Endothelial cell (in vitro differentiated cells): Measurements from ENCODE around the gene C5orf22. TPM values are rescaled to one million over a fixed set of nuclear protein-coding genes. Genes with fewer than 3 reads are reported as not detected.

Experiments used
- DNase-seq: peaks from one replicate; pipeline ENCODE4 v3.0.0; 2021; ENCODE audit warnings: low spot score
- H3K27ac Mint-ChIP-seq: one replicate; pipeline ENCODE4 v1.8.0; 2021; ENCODE audit warnings: mixed read lengths, inconsistent platforms; ENCODE audit not compliant: unreplicated experiment
- H3K27me3 Mint-ChIP-seq: one replicate; pipeline ENCODE4 v1.8.0; 2021; ENCODE audit warnings: mild to moderate bottlenecking, moderate library complexity, mixed read lengths, inconsistent platforms; ENCODE audit not compliant: unreplicated experiment
- H3K36me3 Mint-ChIP-seq: one replicate; pipeline ENCODE4 v1.8.0; 2021; ENCODE audit warnings: mild to moderate bottlenecking, low read depth, mixed read lengths, inconsistent platforms; ENCODE audit not compliant: unreplicated experiment
- H3K4me1 Mint-ChIP-seq: one replicate; pipeline ENCODE4 v1.8.0; 2021; ENCODE audit warnings: mild to moderate bottlenecking, mixed read lengths, inconsistent platforms; ENCODE audit not compliant: unreplicated experiment
- H3K4me3 Mint-ChIP-seq: one replicate; pipeline ENCODE4 v1.8.0; 2021; ENCODE audit warnings: mild to moderate bottlenecking, mixed read lengths, inconsistent platforms; ENCODE audit not compliant: unreplicated experiment
- H3K9me3 Mint-ChIP-seq: one replicate; pipeline ENCODE4 v1.8.0; 2021; ENCODE audit warnings: mixed read lengths, inconsistent platforms; ENCODE audit not compliant: unreplicated experiment
- total RNA-seq: library from RNA; stranded (reverse); fragmentation: NEBNext Ultra II Directional; extraction: Animal tissue kit (Norgen Biotek cat#: 25700); gene quantifications from one replicate; pipeline ENCODE4 v1.2.1, GENCODE V29; 2021; ENCODE audit not compliant: unreplicated experiment
- TF ChIP-seq, protein P1 (sequence below): fragments of 200-600 bp; sonication (generic); IDR thresholded peaks from one replicate; pipeline ENCODE4 v1.5.0; 2021; ENCODE audit warnings: antibody characterized with exemption; ENCODE audit not compliant: unreplicated experiment

Gene C5orf22
- total RNA-seq, 1 donor from 2014 or later = 26.0 TPM

DNA sequence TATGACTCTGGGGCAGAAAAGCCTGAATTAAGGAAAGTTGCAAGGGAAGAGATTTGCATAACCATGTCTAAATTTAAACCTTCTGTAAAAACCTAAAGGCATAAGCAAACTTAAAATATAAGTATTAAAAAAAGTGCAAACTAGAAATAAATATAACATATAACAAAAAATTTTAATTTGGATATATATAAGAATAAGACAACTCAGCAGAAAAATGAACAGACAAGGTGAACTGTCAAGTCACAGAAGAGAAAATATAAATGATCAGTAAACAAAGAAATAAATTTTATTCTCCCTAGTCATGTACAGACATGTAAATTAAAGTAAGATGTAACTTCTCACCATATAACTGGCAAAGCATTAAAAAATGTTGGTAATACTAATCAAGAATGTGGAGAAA lies 37.0 kb downstream of the C5orf22 start:
- H3K9me3 Mint-ChIP-seq = peaks cover 15% of the 10 kb centered on the region
- H3K27me3 Mint-ChIP-seq = peaks cover 2% of the 10 kb centered on the region
- H3K36me3 Mint-ChIP-seq = peaks cover 18% of the 10 kb centered on the region
- H3K4me3 Mint-ChIP-seq = no peak overlapping the region
- H3K27ac Mint-ChIP-seq = no peak overlapping the region
- H3K4me1 Mint-ChIP-seq = no peaks in the 10 kb centered on the region
- DNase-seq = no peak
- TF ChIP-seq, protein P1, sequence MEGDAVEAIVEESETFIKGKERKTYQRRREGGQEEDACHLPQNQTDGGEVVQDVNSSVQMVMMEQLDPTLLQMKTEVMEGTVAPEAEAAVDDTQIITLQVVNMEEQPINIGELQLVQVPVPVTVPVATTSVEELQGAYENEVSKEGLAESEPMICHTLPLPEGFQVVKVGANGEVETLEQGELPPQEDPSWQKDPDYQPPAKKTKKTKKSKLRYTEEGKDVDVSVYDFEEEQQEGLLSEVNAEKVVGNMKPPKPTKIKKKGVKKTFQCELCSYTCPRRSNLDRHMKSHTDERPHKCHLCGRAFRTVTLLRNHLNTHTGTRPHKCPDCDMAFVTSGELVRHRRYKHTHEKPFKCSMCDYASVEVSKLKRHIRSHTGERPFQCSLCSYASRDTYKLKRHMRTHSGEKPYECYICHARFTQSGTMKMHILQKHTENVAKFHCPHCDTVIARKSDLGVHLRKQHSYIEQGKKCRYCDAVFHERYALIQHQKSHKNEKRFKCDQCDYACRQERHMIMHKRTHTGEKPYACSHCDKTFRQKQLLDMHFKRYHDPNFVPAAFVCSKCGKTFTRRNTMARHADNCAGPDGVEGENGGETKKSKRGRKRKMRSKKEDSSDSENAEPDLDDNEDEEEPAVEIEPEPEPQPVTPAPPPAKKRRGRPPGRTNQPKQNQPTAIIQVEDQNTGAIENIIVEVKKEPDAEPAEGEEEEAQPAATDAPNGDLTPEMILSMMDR = no peak

GRCh38 chr5:31573494-31574142 lies 41.5 kb downstream of the C5orf22 start:
- TF ChIP-seq, protein P1 = no peak
- Mint-ChIP-seq H3K4me3 (no peak overlapping the region), H3K4me1 (no peaks in the 10 kb centered on the region), H3K36me3 (no peaks in the 10 kb centered on the region), H3K27me3 (no peaks in the 10 kb centered on the region), H3K9me3 (no peaks in the 10 kb centered on the region), H3K27ac (no peak overlapping the region)
- no peak for DNase-seq

GRCh38 chr5:31574772-31575171 lies 42.7 kb downstream of the C5orf22 start:
- no peak for DNase-seq
- TF ChIP-seq, protein P1 = no peak
- Mint-ChIP-seq H3K4me3 (no peak overlapping the region), H3K36me3 (no peaks in the 10 kb centered on the region), H3K9me3 (no peaks in the 10 kb centered on the region), H3K27me3 (no peaks in the 10 kb centered on the region), H3K27ac (no peak overlapping the region), H3K4me1 (no peaks in the 10 kb centered on the region)

- peaks cover 2% of the 10 kb centered on the region for H3K4me1 Mint-ChIP-seq
- TF ChIP-seq, protein P1 = no peak
- no peak overlapping the region for H3K4me3 Mint-ChIP-seq
- H3K9me3 Mint-ChIP-seq = no peaks in the 10 kb centered on the region
- H3K36me3 Mint-ChIP-seq = no peaks in the 10 kb centered on the region
- H3K27ac Mint-ChIP-seq = no peak overlapping the region
- DNase-seq = no peak
- no peaks in the 10 kb centered on the region for H3K27me3 Mint-ChIP-seq
Observed at GRCh38 chr5:31577438-31577837, 45.3 kb downstream of the C5orf22 start.

DNA sequence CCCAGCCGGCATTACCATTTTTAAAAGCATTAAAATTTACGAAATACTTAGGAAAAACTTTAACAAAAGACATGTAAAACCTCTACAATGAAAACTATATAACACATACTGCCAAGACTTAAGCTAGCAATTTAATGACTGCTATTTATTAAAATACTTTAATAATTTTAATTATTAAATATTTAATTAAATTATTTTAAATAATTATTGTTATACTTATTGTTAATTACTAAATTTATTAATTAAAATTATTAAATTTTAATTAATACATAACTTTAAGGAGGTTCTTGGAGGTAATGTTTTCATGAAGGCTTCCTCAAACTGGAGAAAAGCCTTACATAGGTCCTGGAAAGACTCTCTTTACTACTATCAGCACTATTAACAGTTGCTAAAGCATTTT lies 47.5 kb downstream of the C5orf22 start:
- no peak for DNase-seq
- Mint-ChIP-seq H3K9me3 (no peaks in the 10 kb centered on the region), H3K36me3 (no peaks in the 10 kb centered on the region), H3K27ac (no peak overlapping the region), H3K27me3 (no peaks in the 10 kb centered on the region), H3K4me3 (no peak overlapping the region), H3K4me1 (peaks cover 3% of the 10 kb centered on the region)
- TF ChIP-seq, protein P1 = no peak
